ENCODE results near the gene AHCTF1.
"Not testable (repeated sequence)": the region's sequence is repeated elsewhere in the genome, so short reads cannot be mapped to it uniquely, and the experiment has no call there.

AHCTF1 gene

GRCh38 chr1:246837418-246838117 lies 94.2 kb downstream of the AHCTF1 start:
- H3K4me1 Mint-ChIP-seq: peaks cover 6% of the 10 kb centered on the region
- no peak for DNase-seq
- H3K27ac Mint-ChIP-seq: no peak overlapping the region
- ATAC-seq: peak; percentile 20
- no peak overlapping the region for H3K4me3 Mint-ChIP-seq
- H3K36me3 Mint-ChIP-seq (ENCODE audit: low read depth): peaks cover 14% of the 10 kb centered on the region
- H3K9me3 Mint-ChIP-seq: no peaks in the 10 kb centered on the region
- no peaks in the 10 kb centered on the region for H3K27me3 Mint-ChIP-seq

GRCh38 chr1:246836209-246836966 lies 95.4 kb downstream of the AHCTF1 start:
- Mint-ChIP-seq H3K27ac (no peak overlapping the region), H3K36me3 (ENCODE audit: low read depth) (peaks cover 13% of the 10 kb centered on the region), H3K9me3 (no peaks in the 10 kb centered on the region), H3K4me3 (no peak overlapping the region), H3K4me1 (peaks cover 6% of the 10 kb centered on the region), H3K27me3 (no peaks in the 10 kb centered on the region)
- DNase-seq (no peak), ATAC-seq (no peak)

- H3K9me3 Mint-ChIP-seq: peaks cover 7% of the 10 kb centered on the region
- ATAC-seq: no peak
- H3K27ac Mint-ChIP-seq: no peak overlapping the region
- no peak overlapping the region for H3K4me3 Mint-ChIP-seq
- peaks cover 5% of the 10 kb centered on the region for H3K36me3 Mint-ChIP-seq (ENCODE audit: low read depth)
- no peaks in the 10 kb centered on the region for H3K4me1 Mint-ChIP-seq
- DNase-seq: no peak
- no peaks in the 10 kb centered on the region for H3K27me3 Mint-ChIP-seq
Measured at GRCh38 chr1:246831543-246831942, 100.2 kb downstream of the AHCTF1 start.

- no peak for ATAC-seq
- Mint-ChIP-seq H3K27ac (no peak overlapping the region), H3K4me1 (no peaks in the 10 kb centered on the region), H3K4me3 (no peak overlapping the region), H3K27me3 (no peaks in the 10 kb centered on the region), H3K36me3 (ENCODE audit: low read depth) (peaks cover 5% of the 10 kb centered on the region), H3K9me3 (peaks cover 7% of the 10 kb centered on the region)
- DNase-seq: no peak
Measured at GRCh38 chr1:246828818-246829217, 102.9 kb downstream of the AHCTF1 start.

GRCh38 chr1:246827396-246827795 lies 104.4 kb downstream of the AHCTF1 start:
- Mint-ChIP-seq H3K9me3 (peaks cover 7% of the 10 kb centered on the region), H3K4me3 (no peak overlapping the region), H3K36me3 (ENCODE audit: low read depth) (peaks cover 5% of the 10 kb centered on the region), H3K27ac (no peak overlapping the region), H3K27me3 (no peaks in the 10 kb centered on the region), H3K4me1 (peaks cover under 1% of the 10 kb centered on the region)
- no peak for ATAC-seq
- no peak for DNase-seq

GRCh38 chr1:246825557-246826175 lies 106.1 kb downstream of the AHCTF1 start:
- Mint-ChIP-seq H3K27ac (no peak overlapping the region), H3K27me3 (no peaks in the 10 kb centered on the region), H3K4me1 (peaks cover 13% of the 10 kb centered on the region), H3K4me3 (no peak overlapping the region), H3K9me3 (peaks cover 7% of the 10 kb centered on the region), H3K36me3 (ENCODE audit: low read depth) (peaks cover 5% of the 10 kb centered on the region)
- ATAC-seq (no peak), DNase-seq (no peak)

GRCh38 chr1:246824541-246824940 lies 107.2 kb downstream of the AHCTF1 start:
- Mint-ChIP-seq H3K36me3 (ENCODE audit: low read depth) (peaks cover 5% of the 10 kb centered on the region), H3K27ac (no peak overlapping the region), H3K4me1 (peaks cover 14% of the 10 kb centered on the region), H3K4me3 (no peak overlapping the region), H3K9me3 (peaks cover 7% of the 10 kb centered on the region), H3K27me3 (no peaks in the 10 kb centered on the region)
- DNase-seq (no peak), ATAC-seq (no peak)

- not testable (repeated sequence) for ATAC-seq; H3K9me3 Mint-ChIP-seq; H3K27ac Mint-ChIP-seq; H3K27me3 Mint-ChIP-seq; H3K36me3 Mint-ChIP-seq (ENCODE audit: low read depth); DNase-seq; H3K4me3 Mint-ChIP-seq
- H3K4me1 Mint-ChIP-seq: peaks cover 14% of the 10 kb centered on the region
Measured at GRCh38 chr1:246822154-246822553, 109.6 kb downstream of the AHCTF1 start.

- H3K27ac Mint-ChIP-seq: no peak overlapping the region
- H3K4me1 Mint-ChIP-seq: peaks cover 14% of the 10 kb centered on the region
- no peak for DNase-seq
- ATAC-seq: no peak
- H3K27me3 Mint-ChIP-seq: no peaks in the 10 kb centered on the region
- no peaks in the 10 kb centered on the region for H3K36me3 Mint-ChIP-seq (ENCODE audit: low read depth)
- peaks cover 12% of the 10 kb centered on the region for H3K9me3 Mint-ChIP-seq
- no peak overlapping the region for H3K4me3 Mint-ChIP-seq
Measured at GRCh38 chr1:246820666-246821065, 111.1 kb downstream of the AHCTF1 start.

GRCh38 chr1:246817778-246818177 lies 114.0 kb downstream of the AHCTF1 start:
- Mint-ChIP-seq H3K9me3 (peaks cover 12% of the 10 kb centered on the region), H3K4me1 (peaks cover 14% of the 10 kb centered on the region)
- not testable (repeated sequence) for H3K27ac Mint-ChIP-seq; H3K27me3 Mint-ChIP-seq; ATAC-seq; H3K4me3 Mint-ChIP-seq; H3K36me3 Mint-ChIP-seq (ENCODE audit: low read depth); DNase-seq

- DNase-seq (no peak), ATAC-seq (no peak)
- no peak overlapping the region for H3K27ac Mint-ChIP-seq
- H3K27me3 Mint-ChIP-seq: peaks cover 5% of the 10 kb centered on the region
- peaks cover 12% of the 10 kb centered on the region for H3K9me3 Mint-ChIP-seq
- peaks cover 3% of the 10 kb centered on the region for H3K4me1 Mint-ChIP-seq
- no peaks in the 10 kb centered on the region for H3K36me3 Mint-ChIP-seq (ENCODE audit: low read depth)
- no peak overlapping the region for H3K4me3 Mint-ChIP-seq
Measured at GRCh38 chr1:246815693-246816270, 116.0 kb downstream of the AHCTF1 start.

GRCh38 chr1:246814890-246815289 lies 116.9 kb downstream of the AHCTF1 start:
- H3K4me1 Mint-ChIP-seq: no peaks in the 10 kb centered on the region
- no peak overlapping the region for H3K27ac Mint-ChIP-seq
- peaks cover 5% of the 10 kb centered on the region for H3K27me3 Mint-ChIP-seq
- H3K36me3 Mint-ChIP-seq (ENCODE audit: low read depth): no peaks in the 10 kb centered on the region
- ATAC-seq (no peak), DNase-seq (no peak)
- H3K9me3 Mint-ChIP-seq: peaks cover 12% of the 10 kb centered on the region
- no peak overlapping the region for H3K4me3 Mint-ChIP-seq

- H3K4me3 Mint-ChIP-seq; H3K27ac Mint-ChIP-seq; H3K4me1 Mint-ChIP-seq; DNase-seq; H3K36me3 Mint-ChIP-seq (ENCODE audit: low read depth); ATAC-seq; H3K27me3 Mint-ChIP-seq: not testable (repeated sequence)
- H3K9me3 Mint-ChIP-seq: peaks cover 12% of the 10 kb centered on the region
Measured at GRCh38 chr1:246813325-246813724, 118.4 kb downstream of the AHCTF1 start.

GRCh38 chr1:246811985-246812384 lies 119.8 kb downstream of the AHCTF1 start:
- Mint-ChIP-seq H3K4me1 (no peaks in the 10 kb centered on the region), H3K9me3 (peaks cover 4% of the 10 kb centered on the region), H3K36me3 (ENCODE audit: low read depth) (no peaks in the 10 kb centered on the region), H3K27me3 (peaks cover 5% of the 10 kb centered on the region), H3K27ac (no peak overlapping the region), H3K4me3 (no peak overlapping the region)
- DNase-seq: no peak
- no peak for ATAC-seq

GRCh38 chr1:246809473-246809872 lies 122.3 kb downstream of the AHCTF1 start:
- ATAC-seq: no peak
- Mint-ChIP-seq H3K27ac (no peak overlapping the region), H3K9me3 (no peaks in the 10 kb centered on the region), H3K4me1 (no peaks in the 10 kb centered on the region), H3K36me3 (ENCODE audit: low read depth) (no peaks in the 10 kb centered on the region), H3K4me3 (no peak overlapping the region), H3K27me3 (peaks cover 5% of the 10 kb centered on the region)
- no peak for DNase-seq
